Type B pancreatic cell (in vitro differentiated cells): ENCODE results near the gene EP300. TPM values are rescaled to one million over a fixed set of nuclear protein-coding genes. Genes with fewer than 3 reads are reported as not detected.
"Not testable (repeated sequence)": the region's sequence is repeated elsewhere in the genome, so short reads cannot be mapped to it uniquely, and the experiment has no call there.

ENCODE experiments used
- DNase-seq: peaks from one replicate; pipeline ENCODE4 v3.0.0; 2021; ENCODE audit warnings: mixed read lengths; ENCODE audit not compliant: unreplicated experiment; ENCODE audit errors: extremely low spot score
- H3K27ac Mint-ChIP-seq: 2 replicates; pipeline ENCODE4 v1.8.0; 2021; ENCODE audit warnings: mild to moderate bottlenecking, mixed read lengths
- H3K27me3 Mint-ChIP-seq: 2 replicates; pipeline ENCODE4 v1.8.0; 2021; ENCODE audit warnings: mixed read lengths
- H3K36me3 Mint-ChIP-seq: 2 replicates; pipeline ENCODE4 v1.8.0; 2021; ENCODE audit warnings: mixed read lengths
- H3K4me1 Mint-ChIP-seq: one replicate; pipeline ENCODE4 v1.8.0; 2021; ENCODE audit warnings: mixed read lengths; ENCODE audit not compliant: unreplicated experiment
- H3K4me3 Mint-ChIP-seq: 2 replicates; pipeline ENCODE4 v1.8.0; 2021; ENCODE audit warnings: mild to moderate bottlenecking, mixed read lengths
- H3K9me3 Mint-ChIP-seq: 2 replicates; pipeline ENCODE4 v1.8.0; 2021; ENCODE audit warnings: mixed read lengths
- CTCF ChIP-seq: fragments of 200-600 bp; sonication (generic); conservative IDR thresholded peaks from 2 replicates; pipeline ENCODE4 v1.5.0; 2021; ENCODE audit warnings: antibody characterized with exemption, mild to moderate bottlenecking
- total RNA-seq: library from RNA; stranded (reverse); gene quantifications from 2 replicates; pipeline ENCODE4 v1.2.1, GENCODE V29; 2021; ENCODE audit warnings: low replicate concordance

The EP300 gene
- total RNA-seq, 1 donor from 2014 or later = 87.2 TPM

GRCh38 chr22:41127451-41127850 lies 35.1 kb downstream of the EP300 start:
- Mint-ChIP-seq H3K4me3 (no peak overlapping the region), H3K4me1 (no peaks in the 10 kb centered on the region), H3K36me3 (peaks cover 32% of the 10 kb centered on the region), H3K9me3 (no peaks in the 10 kb centered on the region), H3K27me3 (no peaks in the 10 kb centered on the region), H3K27ac (no peak overlapping the region)
- no peak for DNase-seq
- TF ChIP-seq CTCF = no peak

- Mint-ChIP-seq H3K27me3 (no peaks in the 10 kb centered on the region), H3K9me3 (no peaks in the 10 kb centered on the region), H3K27ac (no peak overlapping the region), H3K4me3 (no peak overlapping the region), H3K36me3 (peaks cover 35% of the 10 kb centered on the region), H3K4me1 (no peaks in the 10 kb centered on the region)
- TF ChIP-seq CTCF = no peak
- no peak for DNase-seq
Measured at GRCh38 chr22:41128606-41129005, 36.2 kb downstream of the EP300 start.

GRCh38 chr22:41132550-41132949 lies 40.2 kb downstream of the EP300 start:
- H3K27me3 Mint-ChIP-seq = no peaks in the 10 kb centered on the region
- no peak for TF ChIP-seq CTCF
- no peak overlapping the region for H3K4me3 Mint-ChIP-seq
- H3K36me3 Mint-ChIP-seq = peaks cover 35% of the 10 kb centered on the region
- H3K9me3 Mint-ChIP-seq = no peaks in the 10 kb centered on the region
- no peak overlapping the region for H3K27ac Mint-ChIP-seq
- no peak for DNase-seq
- no peaks in the 10 kb centered on the region for H3K4me1 Mint-ChIP-seq

GRCh38 chr22:41140365-41140957 lies 48.1 kb downstream of the EP300 start:
- Mint-ChIP-seq H3K27me3 (no peaks in the 10 kb centered on the region), H3K36me3 (peaks cover 36% of the 10 kb centered on the region), H3K4me3 (no peak overlapping the region), H3K27ac (no peak overlapping the region), H3K9me3 (no peaks in the 10 kb centered on the region), H3K4me1 (no peaks in the 10 kb centered on the region)
- TF ChIP-seq CTCF = no peak
- no peak for DNase-seq

- not testable (repeated sequence) for H3K4me1 Mint-ChIP-seq, H3K4me3 Mint-ChIP-seq, H3K27ac Mint-ChIP-seq, H3K27me3 Mint-ChIP-seq, DNase-seq, H3K9me3 Mint-ChIP-seq
- peaks cover 45% of the 10 kb centered on the region for H3K36me3 Mint-ChIP-seq
Measured at GRCh38 chr22:41145921-41146320, 53.5 kb downstream of the EP300 start.

- Mint-ChIP-seq H3K4me3 (no peak overlapping the region), H3K27me3 (no peaks in the 10 kb centered on the region), H3K36me3 (peaks cover 48% of the 10 kb centered on the region), H3K27ac (no peak overlapping the region), H3K4me1 (no peaks in the 10 kb centered on the region), H3K9me3 (no peaks in the 10 kb centered on the region)
- no peak for TF ChIP-seq CTCF
- no peak for DNase-seq
Measured at GRCh38 chr22:41146573-41146972, 54.2 kb downstream of the EP300 start.
